Measurements from ENCODE around the gene SETBP1.

Gene SETBP1

GRCh38 chr18:44849361-44849760 lies 168.7 kb downstream of the SETBP1 start:
- no peak for DNase-seq

GRCh38 chr18:44850001-44850400 lies 169.3 kb downstream of the SETBP1 start:
- DNase-seq, result no peak

- no peak for DNase-seq
Observed at GRCh38 chr18:44851856-44852621, 171.4 kb downstream of the SETBP1 start.

- DNase-seq, result no peak
Observed at GRCh38 chr18:44852818-44853217, 172.1 kb downstream of the SETBP1 start.

- no peak for DNase-seq
Observed at GRCh38 chr18:44853430-44853829, 172.7 kb downstream of the SETBP1 start.

GRCh38 chr18:44855681-44856080 lies 175.0 kb downstream of the SETBP1 start:
- no peak for DNase-seq

GRCh38 chr18:44856157-44856556 lies 175.5 kb downstream of the SETBP1 start:
- DNase-seq, result peak; percentile 50

- no peak for DNase-seq
Observed at GRCh38 chr18:44857081-44857480, 176.4 kb downstream of the SETBP1 start.

- no peak for DNase-seq
Observed at GRCh38 chr18:44857744-44858491, 177.2 kb downstream of the SETBP1 start.

- DNase-seq, result no peak
Observed at GRCh38 chr18:44859263-44859662, 178.6 kb downstream of the SETBP1 start.

- no peak for DNase-seq
Observed at GRCh38 chr18:44859751-44860439, 179.2 kb downstream of the SETBP1 start.

- no peak for DNase-seq
Observed at GRCh38 chr18:44862112-44862511, 181.4 kb downstream of the SETBP1 start.

GRCh38 chr18:44866103-44866502 lies 185.4 kb downstream of the SETBP1 start:
- DNase-seq, result no peak

- DNase-seq, result no peak
Observed at GRCh38 chr18:44869533-44869932, 188.8 kb downstream of the SETBP1 start.

- no peak for DNase-seq
Observed at GRCh38 chr18:44870631-44871502, 190.2 kb downstream of the SETBP1 start.

GRCh38 chr18:44871771-44872170 lies 191.1 kb downstream of the SETBP1 start:
- no peak for DNase-seq

- no peak for DNase-seq
Observed at GRCh38 chr18:44876024-44876423, 195.3 kb downstream of the SETBP1 start.

GRCh38 chr18:44876755-44877154 lies 196.1 kb downstream of the SETBP1 start:
- no peak for DNase-seq

GRCh38 chr18:44878335-44878734 lies 197.6 kb downstream of the SETBP1 start:
- no peak for DNase-seq

- DNase-seq, result no peak
Observed at GRCh38 chr18:44880170-44880569, 199.5 kb downstream of the SETBP1 start.

GRCh38 chr18:44881461-44882162 lies 200.9 kb downstream of the SETBP1 start:
- DNase-seq, result no peak

Data from NCI-H1694 treated with DMSO at 0.1 percent for 48 hours (cell line).